ENCODE results near the gene ABLIM2.

Gene ABLIM2

DNA sequence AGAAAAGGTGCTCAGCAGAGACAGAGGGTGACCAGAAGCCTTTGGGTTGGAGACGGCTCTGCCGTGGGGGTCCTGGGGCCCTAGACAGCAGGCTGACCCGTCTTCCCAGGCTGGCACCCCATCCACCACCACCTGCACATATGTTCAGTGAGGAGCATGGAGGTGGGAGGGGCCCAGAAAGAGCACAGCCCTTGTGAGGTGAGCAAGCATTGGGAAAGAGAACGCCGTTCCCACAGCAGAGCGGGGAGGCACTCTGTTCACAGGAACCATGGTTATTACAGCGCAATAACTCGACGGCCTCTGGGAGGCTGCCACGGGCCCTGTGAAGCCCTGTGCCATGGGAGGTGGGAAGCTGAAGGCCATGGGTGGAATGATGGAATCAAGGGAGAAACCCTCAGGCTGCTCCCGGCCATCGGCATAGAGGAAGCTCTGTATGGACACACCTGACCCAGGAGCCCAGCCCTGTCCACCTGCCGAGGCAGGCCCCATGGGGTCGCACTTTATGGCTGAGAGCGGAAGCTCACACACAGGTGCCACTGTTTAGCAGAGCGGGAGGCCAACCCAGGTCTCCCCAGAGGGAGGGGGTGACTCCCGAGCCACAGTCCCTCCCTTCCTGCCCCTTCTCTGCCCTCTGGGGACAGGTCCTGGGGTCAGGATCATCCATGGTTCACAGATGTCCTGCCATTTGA is 125.4 kb downstream of the ABLIM2 start:
- Histone ChIP-seq H3K27ac (ENCODE audit: low read length) (no peak overlapping the region), H3K9me2 (replicated peaks; ENCODE audit: insufficient read depth, low read length) (no peaks in the 10 kb centered on the region), H4K20me1 (ENCODE audit: insufficient read depth, low read length) (no peaks in the 10 kb centered on the region), H3K4me2 (ENCODE audit: low read depth, low read length) (no peak overlapping the region), H3K4me1 (ENCODE audit: low read length) (peaks cover 10% of the 10 kb centered on the region), H3K27me3 (replicated peaks; ENCODE audit: insufficient read depth, low read length) (peaks cover 81% of the 10 kb centered on the region), H3K4me3 (ENCODE audit: low read length) (no peak overlapping the region), H3K79me2 (ENCODE audit: low read length) (no peaks in the 10 kb centered on the region), H3K9me3 (replicated peaks; ENCODE audit: insufficient read depth, low read length) (no peaks in the 10 kb centered on the region), H3K9ac (ENCODE audit: low read length) (no peak overlapping the region), H3K36me3 (replicated peaks; ENCODE audit: insufficient read depth, low read length) (no peaks in the 10 kb centered on the region), H3F3A (ENCODE audit: insufficient read depth, low read length) (0 out of 2 replicates have a peak, but pooled peaks cover 3% of the 10 kb centered on the region), H2AFZ (ENCODE audit: low read length) (no peak overlapping the region)
- DNase-seq: no peak
- TF ChIP-seq, protein P1, sequence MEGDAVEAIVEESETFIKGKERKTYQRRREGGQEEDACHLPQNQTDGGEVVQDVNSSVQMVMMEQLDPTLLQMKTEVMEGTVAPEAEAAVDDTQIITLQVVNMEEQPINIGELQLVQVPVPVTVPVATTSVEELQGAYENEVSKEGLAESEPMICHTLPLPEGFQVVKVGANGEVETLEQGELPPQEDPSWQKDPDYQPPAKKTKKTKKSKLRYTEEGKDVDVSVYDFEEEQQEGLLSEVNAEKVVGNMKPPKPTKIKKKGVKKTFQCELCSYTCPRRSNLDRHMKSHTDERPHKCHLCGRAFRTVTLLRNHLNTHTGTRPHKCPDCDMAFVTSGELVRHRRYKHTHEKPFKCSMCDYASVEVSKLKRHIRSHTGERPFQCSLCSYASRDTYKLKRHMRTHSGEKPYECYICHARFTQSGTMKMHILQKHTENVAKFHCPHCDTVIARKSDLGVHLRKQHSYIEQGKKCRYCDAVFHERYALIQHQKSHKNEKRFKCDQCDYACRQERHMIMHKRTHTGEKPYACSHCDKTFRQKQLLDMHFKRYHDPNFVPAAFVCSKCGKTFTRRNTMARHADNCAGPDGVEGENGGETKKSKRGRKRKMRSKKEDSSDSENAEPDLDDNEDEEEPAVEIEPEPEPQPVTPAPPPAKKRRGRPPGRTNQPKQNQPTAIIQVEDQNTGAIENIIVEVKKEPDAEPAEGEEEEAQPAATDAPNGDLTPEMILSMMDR (IDR thresholded peaks at IDR 0.05; ENCODE audit: low read length): no peak
- TF ChIP-seq EZH2 (optimal IDR thresholded peaks at IDR 0.05; ENCODE audit: low read depth, low read length) (no peak), EZH2phosphoT487 (IDR thresholded peaks at IDR 0.05; ENCODE audit: low read length) (no peak)

DNA sequence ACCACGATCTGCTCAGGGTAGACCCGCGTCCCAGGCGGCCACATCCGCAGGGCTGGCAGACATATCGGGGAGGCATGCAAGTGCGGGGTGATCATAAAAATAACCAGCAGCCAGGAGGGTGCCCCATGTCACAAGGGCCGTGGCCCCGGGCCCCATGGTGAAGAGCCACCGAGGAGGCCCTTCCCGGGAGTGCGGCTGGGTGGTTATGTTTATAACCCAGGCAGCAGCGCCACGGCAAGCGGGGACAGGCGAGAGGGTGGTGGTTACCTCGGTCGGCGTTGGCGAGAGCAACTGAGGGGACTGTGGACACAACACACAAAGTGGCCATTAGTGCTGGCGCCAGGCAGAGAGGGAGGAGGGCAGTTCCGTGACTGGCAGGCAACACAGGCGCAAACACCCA is 126.2 kb downstream of the ABLIM2 start:
- TF ChIP-seq, protein P1 (IDR thresholded peaks at IDR 0.05; ENCODE audit: low read length): no peak
- TF ChIP-seq EZH2 (optimal IDR thresholded peaks at IDR 0.05; ENCODE audit: low read depth, low read length) (no peak), EZH2phosphoT487 (IDR thresholded peaks at IDR 0.05; ENCODE audit: low read length) (no peak)
- Histone ChIP-seq H3K9ac (ENCODE audit: low read length) (no peak overlapping the region), H2AFZ (ENCODE audit: low read length) (no peak overlapping the region), H4K20me1 (ENCODE audit: insufficient read depth, low read length) (no peaks in the 10 kb centered on the region), H3K9me3 (replicated peaks; ENCODE audit: insufficient read depth, low read length) (no peaks in the 10 kb centered on the region), H3K27me3 (replicated peaks; ENCODE audit: insufficient read depth, low read length) (peaks cover 81% of the 10 kb centered on the region), H3F3A (ENCODE audit: insufficient read depth, low read length) (0 out of 2 replicates have a peak, but pooled peaks cover 3% of the 10 kb centered on the region), H3K27ac (ENCODE audit: low read length) (no peak overlapping the region), H3K36me3 (replicated peaks; ENCODE audit: insufficient read depth, low read length) (no peaks in the 10 kb centered on the region), H3K4me2 (ENCODE audit: low read depth, low read length) (no peak overlapping the region), H3K79me2 (ENCODE audit: low read length) (no peaks in the 10 kb centered on the region), H3K4me1 (ENCODE audit: low read length) (peaks cover 10% of the 10 kb centered on the region), H3K4me3 (ENCODE audit: low read length) (no peak overlapping the region), H3K9me2 (replicated peaks; ENCODE audit: insufficient read depth, low read length) (no peaks in the 10 kb centered on the region)
- DNase-seq: no peak

DNA sequence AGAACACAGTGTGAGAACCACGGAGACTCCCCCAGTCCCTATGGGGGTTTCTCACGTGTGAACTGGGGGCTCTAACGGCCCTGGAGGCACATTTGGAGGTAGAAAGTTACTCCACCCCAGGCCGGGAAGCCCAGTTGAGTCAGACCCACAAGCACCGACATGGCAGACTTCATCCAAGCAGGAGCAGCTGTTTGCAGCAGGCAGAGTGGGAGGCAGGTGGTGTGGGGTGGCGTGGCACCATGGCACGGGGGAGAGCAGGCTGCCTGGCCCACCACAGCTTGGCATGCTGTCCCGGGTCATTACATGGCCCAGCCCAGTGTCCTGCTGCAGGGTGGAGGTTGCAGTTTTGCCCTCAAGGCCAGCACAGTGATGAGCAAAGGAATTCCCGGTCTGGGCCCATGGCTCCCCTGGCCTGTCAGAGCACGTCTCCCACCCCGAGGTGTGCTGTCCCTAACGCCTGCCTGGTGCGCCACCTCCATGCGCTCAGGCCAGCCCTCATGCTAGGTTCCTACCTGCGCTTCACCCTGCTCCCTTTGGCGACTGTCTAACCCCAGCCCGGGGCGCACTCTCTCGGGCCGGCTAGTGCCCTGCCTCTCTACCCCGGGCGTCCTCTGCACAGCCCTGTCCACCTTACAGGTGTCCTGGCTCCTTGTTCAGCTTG is 128.4 kb downstream of the ABLIM2 start:
- H3K4me1 ChIP-seq (ENCODE audit: low read length): peaks cover 3% of the 10 kb centered on the region
- no peaks in the 10 kb centered on the region for H3K9me3 ChIP-seq (replicated peaks; ENCODE audit: insufficient read depth, low read length)
- DNase-seq: no peak
- TF ChIP-seq EZH2 (optimal IDR thresholded peaks at IDR 0.05; ENCODE audit: low read depth, low read length): no peak
- TF ChIP-seq EZH2phosphoT487 (IDR thresholded peaks at IDR 0.05; ENCODE audit: low read length): no peak
- TF ChIP-seq, protein P1 (IDR thresholded peaks at IDR 0.05; ENCODE audit: low read length): no peak
- 0 out of 2 replicates have a peak, but pooled peaks cover 2% of the 10 kb centered on the region for H3F3A ChIP-seq (ENCODE audit: insufficient read depth, low read length)
- no peak overlapping the region for H3K9ac ChIP-seq (ENCODE audit: low read length)
- H3K4me2 ChIP-seq (ENCODE audit: low read depth, low read length): no peak overlapping the region
- H3K36me3 ChIP-seq (replicated peaks; ENCODE audit: insufficient read depth, low read length): no peaks in the 10 kb centered on the region
- no peaks in the 10 kb centered on the region for H3K79me2 ChIP-seq (ENCODE audit: low read length)
- H3K27ac ChIP-seq (ENCODE audit: low read length): no peak overlapping the region
- H3K4me3 ChIP-seq (ENCODE audit: low read length): no peak overlapping the region
- H3K9me2 ChIP-seq (replicated peaks; ENCODE audit: insufficient read depth, low read length): no peaks in the 10 kb centered on the region
- H2AFZ ChIP-seq (ENCODE audit: low read length): no peak overlapping the region
- no peaks in the 10 kb centered on the region for H4K20me1 ChIP-seq (ENCODE audit: insufficient read depth, low read length)
- H3K27me3 ChIP-seq (replicated peaks; ENCODE audit: insufficient read depth, low read length): peaks cover 86% of the 10 kb centered on the region
